Esophagus muscularis mucosa (tissue), 4 donors: ENCODE data around the gene SYT6. TPM values are rescaled to one million over a fixed set of nuclear protein-coding genes. Genes with fewer than 3 reads are reported as not detected.

Source experiments
- DNase-seq: peaks from one replicate; pipeline ENCODE4 v3.0.0-alpha.2; 2017; ENCODE audit errors: extremely low spot score
- H3K27ac ChIP-seq, 4 donors: fragments of 200-600 bp; sonication (generic); replicated peaks in 1 of 4; 1 replicate in 3 of 4; 2 replicates in 1 of 4; pipeline ENCODE4 v1.5.1; 2016 to 2019; ENCODE audit warnings: mild to moderate bottlenecking in 1 of 4
- H3K27me3 ChIP-seq, 4 donors: fragments of 200-600 bp; sonication (generic); one replicate each; pipeline versions ENCODE4 v1.5.1 to v1.6.0; 2016 to 2019
- H3K36me3 ChIP-seq, 4 donors: fragments of 200-600 bp; sonication (generic); one replicate each; pipeline ENCODE4 v1.5.1; 2016 to 2019
- H3K4me1 ChIP-seq, 4 donors: fragments of 200-600 bp; sonication (generic); one replicate each; pipeline ENCODE4 v1.5.1; 2016 to 2019
- H3K4me3 ChIP-seq, 4 donors: fragments of 200-600 bp; sonication (generic); 1 replicate in 2 of 4; 2 replicates in 2 of 4; pipeline ENCODE4 v1.5.1; 2016 to 2019; ENCODE audit warnings: mild to moderate bottlenecking in 4 of 4, moderate library complexity in 1 of 4
- H3K9me3 ChIP-seq, 4 donors: fragments of 200-600 bp; sonication (generic); 1 replicate in 3 of 4; 2 replicates in 1 of 4; pipeline ENCODE4 v1.5.1; 2016 to 2019
- CTCF ChIP-seq, 3 experiments: fragments of 200-600 bp in 2 of 3; fragments of 450-650 bp in 1 of 3; sonication (generic) in 2 of 3; IDR thresholded peaks; one replicate each; pipeline ENCODE4 v1.5.1; 2017 to 2019; ENCODE audit warnings: antibody characterized with exemption in 3 of 3, mild to moderate bottlenecking in 2 of 3, moderate library complexity in 1 of 3
- EP300 ChIP-seq: sonication (generic); formaldehyde crosslinking; IDR thresholded peaks from one replicate; pipeline ENCODE4 v1.6.1; 2017; ENCODE audit warnings: antibody characterized with exemption
- POLR2A ChIP-seq: fragments of 450-650 bp; IDR thresholded peaks from one replicate; pipeline ENCODE4 v1.6.1; 2017; ENCODE audit warnings: antibody characterized with exemption, moderate library complexity, mild to moderate bottlenecking, low read depth
- POLR2AphosphoS5 ChIP-seq, 2 donors: sonication (generic); formaldehyde crosslinking; IDR thresholded peaks; one replicate each; pipeline ENCODE4 v1.6.1; 2017; ENCODE audit warnings: antibody characterized with exemption in 2 of 2
- WGBS: methylation state at CpG from one replicate; pipeline ENCODE4 v1.1.5; 2018; 5-methylcytosine and 5-hydroxymethylcytosine counted together
- intact Hi-C: fragments of 100-400 bp; cut with DNase I; formaldehyde crosslinking; loops from one replicate; pipeline ENCODE4 v1.15.1; 2023
- total RNA-seq, 4 donors: library from RNA; depleted of rRNA; stranded (reverse); fragments of >200 nt; gene quantifications; one replicate each; pipeline versions ENCODE4 v1.1.0 to v1.2.1, GENCODE V29; 2016

SYT6 gene
- total RNA-seq, 4 donors from 2014 or later, result 0.06 to 0.83 TPM; not detected in 2

- Histone ChIP-seq H3K36me3 (no peaks in the 10 kb centered on the region), H3K4me3 (no peak overlapping the region), H3K4me1 (peaks cover 0 to 10% (median 1%) of the 10 kb centered on the region in 4 donors), H3K9me3 (no peaks in the 10 kb centered on the region), H3K27me3 (no peaks in the 10 kb centered on the region), H3K27ac (no peak overlapping the region)
- DNase-seq, result no peak
- 65% methylated on average over 5 of the region's 5 CpGs for WGBS
- intact Hi-C loops, result no loop called here
- no peak for TF ChIP-seq EP300
Measured at GRCh38 chr1:114043548-114043947, 110.1 kb downstream of the SYT6 start.

- peak in 1 of 2 donors; percentile 19 for TF ChIP-seq POLR2AphosphoS5 (IDR thresholded peaks at IDR 0.05)
- no peak for TF ChIP-seq CTCF (IDR thresholded peaks at IDR 0.05)
- WGBS, result 35% methylated on average over 4 of the region's 4 CpGs
- DNase-seq, result no peak
- H3K27me3 ChIP-seq, result no peaks in the 10 kb centered on the region
- H3K4me3 ChIP-seq, result no peak overlapping the region
- peaks cover 0 to 10% (median 1%) of the 10 kb centered on the region in 4 donors for H3K4me1 ChIP-seq
- H3K27ac ChIP-seq, result no peak overlapping the region
- no peaks in the 10 kb centered on the region for H3K9me3 ChIP-seq
- H3K36me3 ChIP-seq, result no peaks in the 10 kb centered on the region
- intact Hi-C loops, result no loop called here
Measured at GRCh38 chr1:114043054-114043453, 110.6 kb downstream of the SYT6 start.

- no peaks in the 10 kb centered on the region for H3K36me3 ChIP-seq
- H3K27ac ChIP-seq, result no peak overlapping the region
- no peak for TF ChIP-seq POLR2A
- no peak for TF ChIP-seq POLR2AphosphoS5 (IDR thresholded peaks at IDR 0.05)
- TF ChIP-seq CTCF (IDR thresholded peaks at IDR 0.05), result no peak
- no peak for TF ChIP-seq EP300
- WGBS, result 55% methylated on average over 4 of the region's 4 CpGs
- intact Hi-C loops, result no loop called here
- H3K4me3 ChIP-seq, result no peak overlapping the region
- H3K4me1 ChIP-seq, result peaks cover 0 to 10% (median 1%) of the 10 kb centered on the region in 4 donors
- no peaks in the 10 kb centered on the region for H3K9me3 ChIP-seq
- DNase-seq, result no peak
- H3K27me3 ChIP-seq, result no peaks in the 10 kb centered on the region
Measured at GRCh38 chr1:114040273-114041015, 113.2 kb downstream of the SYT6 start.

Other genes with a start within 250 kb of the SYT6 start
- 10 to 100 TPM in 1 of 4 donors, 1 to 10 TPM in 3; 5.9 to 13.7 (median 6.0) TPM for gene AP4B1, start 249.1 kb downstream of the SYT6 start, total RNA-seq
- 1 to 10 TPM; 4.2 to 8.8 (median 5.5) TPM for gene DCLRE1B, start 248.5 kb downstream of the SYT6 start, total RNA-seq
- 10 to 100 TPM; 60.6 to 89.9 (median 76.5) TPM for gene HIPK1, start 224.5 kb downstream of the SYT6 start, total RNA-seq
- gene OLFML3, start 174.4 kb downstream of the SYT6 start, total RNA-seq, result 100 to 1,000 TPM in 1 of 4 donors, 10 to 100 TPM in 3; 57.7 to 109 (median 67.4) TPM